ENCODE measurements around the gene CIPC.

Gene CIPC

GRCh38 chr14:77130386-77130785 lies 32.3 kb downstream of the CIPC start:
- DNase-seq: no peak

DNA sequence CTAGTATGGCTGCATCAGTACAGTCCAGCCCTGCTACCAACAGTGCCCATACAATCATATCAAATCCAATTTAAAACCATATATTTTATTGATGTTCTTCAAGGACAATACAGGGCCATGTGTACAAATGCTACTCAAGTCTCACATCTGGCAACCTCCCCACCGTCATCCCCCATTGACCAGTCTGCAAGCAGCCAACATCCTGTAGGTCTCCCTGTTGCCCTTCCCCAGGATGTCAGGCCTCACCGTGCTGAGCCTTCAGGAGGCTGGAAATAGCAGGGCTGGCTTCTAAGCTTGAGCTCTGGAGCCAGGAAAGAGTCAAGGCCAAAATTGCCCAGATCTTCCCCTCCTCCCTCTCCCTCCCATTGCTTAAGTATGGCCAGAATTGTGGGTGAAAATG lies 33.1 kb downstream of the CIPC start:
- DNase-seq: no peak

DNA sequence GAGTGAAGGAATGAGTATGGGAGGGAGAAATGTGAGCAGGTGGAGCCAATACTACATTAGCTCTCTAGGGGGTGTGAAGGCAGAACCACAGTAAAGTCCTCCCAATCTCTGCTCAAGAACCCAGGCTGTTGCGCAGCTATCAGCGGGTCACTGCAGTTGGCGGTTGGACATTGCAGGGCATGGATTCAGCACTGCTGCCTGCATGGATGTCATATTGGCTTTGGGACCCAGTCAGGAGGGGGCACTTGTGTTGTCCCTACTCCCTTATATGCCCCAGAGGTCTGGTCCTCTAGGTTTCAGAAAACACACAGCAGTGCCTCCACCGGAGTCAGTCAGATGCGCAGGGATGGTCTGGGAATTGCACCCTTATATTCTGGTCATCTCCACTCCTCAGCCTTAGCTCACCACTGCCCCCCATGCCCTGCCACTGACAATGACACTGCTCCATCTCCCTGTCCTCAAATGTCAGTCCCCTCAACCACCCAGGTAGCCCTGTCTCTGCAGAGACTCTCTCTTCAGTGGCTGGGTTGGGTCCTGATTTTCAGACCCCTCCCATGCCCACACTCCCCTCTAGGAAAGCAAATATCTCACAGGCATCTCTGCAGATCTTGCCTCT lies 33.9 kb downstream of the CIPC start:
- DNase-seq: no peak

DNA sequence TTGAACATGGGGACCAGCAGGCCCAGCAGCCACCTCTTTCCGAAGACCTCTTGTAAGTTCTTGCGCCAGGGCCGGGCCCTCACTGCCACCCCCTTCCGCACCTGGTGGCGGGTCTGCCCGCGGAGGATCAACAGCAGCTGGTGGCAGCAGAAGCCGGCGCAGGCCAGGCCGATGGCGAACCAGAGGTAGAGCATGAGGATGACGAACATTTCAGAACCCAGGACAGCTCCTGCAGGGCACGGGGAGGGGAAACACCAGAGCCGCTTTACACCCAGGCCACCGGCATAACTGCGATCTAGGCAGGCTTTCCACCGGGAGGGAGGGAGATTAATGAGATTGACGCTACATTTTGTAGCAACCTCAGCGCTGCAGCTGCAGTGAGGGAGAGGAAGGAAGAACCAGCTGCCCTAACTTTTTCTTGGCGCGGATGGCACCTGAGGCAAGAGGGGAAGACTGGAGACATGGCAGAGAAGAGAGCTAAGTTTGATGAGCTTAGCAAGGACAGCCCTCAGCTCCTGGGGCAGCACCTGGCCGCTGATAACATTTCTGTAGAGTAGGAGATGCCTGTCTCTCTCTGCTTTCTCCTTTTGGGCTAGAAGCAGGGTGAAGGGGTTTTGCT lies 35.8 kb downstream of the CIPC start:
- DNase-seq: peak; percentile 50

DNA sequence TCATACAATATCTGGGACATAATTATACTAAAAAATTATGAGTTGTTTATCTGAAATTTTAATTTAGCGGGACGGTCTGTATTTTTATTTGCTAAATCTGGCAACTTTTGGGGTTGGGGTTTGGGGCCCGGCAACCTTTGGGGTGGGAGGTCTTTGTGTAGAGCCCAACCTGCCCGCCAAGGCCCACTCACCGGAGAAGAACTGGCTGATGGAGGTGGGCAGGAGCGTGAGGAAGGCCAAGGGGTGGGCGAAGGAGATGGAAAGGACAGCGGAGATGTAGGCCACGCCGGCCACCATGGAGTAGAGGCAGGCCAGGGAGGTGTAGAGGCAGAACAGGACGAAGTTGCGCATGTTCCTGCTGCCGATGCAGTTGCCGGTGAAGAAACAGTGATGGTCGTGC lies 41.0 kb downstream of the CIPC start:
- DNase-seq: no peak

GRCh38 chr14:77139540-77140358 lies 41.7 kb downstream of the CIPC start:
- no peak for DNase-seq

DNA sequence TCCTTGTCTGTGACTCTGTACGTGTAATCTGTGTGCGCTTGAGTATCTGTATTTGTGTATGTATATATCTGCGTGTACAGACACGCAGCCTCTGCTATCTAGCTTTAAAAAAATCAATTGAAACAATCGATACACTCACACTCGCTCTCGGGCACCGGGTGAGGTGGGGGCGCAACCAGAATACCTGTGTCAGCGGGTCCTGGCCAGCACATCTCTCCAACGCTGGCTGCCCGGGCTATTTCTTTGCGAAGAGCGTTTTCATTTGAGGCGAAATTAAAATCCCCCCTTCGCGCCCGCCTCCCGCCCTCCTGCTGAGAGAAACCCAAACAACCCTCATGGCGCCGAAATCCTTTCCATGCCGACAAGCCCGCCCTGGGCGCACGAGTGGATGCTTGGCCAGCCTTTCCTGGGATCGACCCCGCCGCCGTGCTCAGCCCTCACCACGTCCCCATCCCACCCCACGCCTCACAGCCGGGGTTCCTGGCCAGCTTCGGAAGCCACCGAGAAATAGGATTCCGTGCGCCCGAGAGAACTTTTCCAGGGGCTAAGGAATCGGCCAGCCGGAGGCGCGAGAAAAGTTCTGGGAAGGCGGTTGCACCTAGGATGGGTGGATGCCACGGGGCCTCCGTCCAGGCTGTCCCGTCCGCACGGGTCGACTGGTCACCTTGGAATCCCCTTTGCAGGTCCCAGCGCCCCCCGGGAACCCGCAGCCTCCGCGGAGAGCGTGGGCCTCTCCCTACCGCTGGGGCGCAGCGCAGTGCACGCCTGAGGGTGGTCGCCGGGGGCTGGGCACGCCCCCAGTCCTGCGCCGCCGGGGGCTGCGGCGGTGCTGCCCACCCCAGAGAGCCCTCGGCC lies 42.5 kb downstream of the CIPC start:
- DNase-seq: no peak

GRCh38 chr14:77141214-77142004 lies 43.4 kb downstream of the CIPC start, which contains the start of gene ZDHHC22:
TSS of gene ZDHHC22 (minus strand) at chr14:77141791. CDS start at chr14:77139738, 2,053 bp downstream.
- no peak for DNase-seq

DNA sequence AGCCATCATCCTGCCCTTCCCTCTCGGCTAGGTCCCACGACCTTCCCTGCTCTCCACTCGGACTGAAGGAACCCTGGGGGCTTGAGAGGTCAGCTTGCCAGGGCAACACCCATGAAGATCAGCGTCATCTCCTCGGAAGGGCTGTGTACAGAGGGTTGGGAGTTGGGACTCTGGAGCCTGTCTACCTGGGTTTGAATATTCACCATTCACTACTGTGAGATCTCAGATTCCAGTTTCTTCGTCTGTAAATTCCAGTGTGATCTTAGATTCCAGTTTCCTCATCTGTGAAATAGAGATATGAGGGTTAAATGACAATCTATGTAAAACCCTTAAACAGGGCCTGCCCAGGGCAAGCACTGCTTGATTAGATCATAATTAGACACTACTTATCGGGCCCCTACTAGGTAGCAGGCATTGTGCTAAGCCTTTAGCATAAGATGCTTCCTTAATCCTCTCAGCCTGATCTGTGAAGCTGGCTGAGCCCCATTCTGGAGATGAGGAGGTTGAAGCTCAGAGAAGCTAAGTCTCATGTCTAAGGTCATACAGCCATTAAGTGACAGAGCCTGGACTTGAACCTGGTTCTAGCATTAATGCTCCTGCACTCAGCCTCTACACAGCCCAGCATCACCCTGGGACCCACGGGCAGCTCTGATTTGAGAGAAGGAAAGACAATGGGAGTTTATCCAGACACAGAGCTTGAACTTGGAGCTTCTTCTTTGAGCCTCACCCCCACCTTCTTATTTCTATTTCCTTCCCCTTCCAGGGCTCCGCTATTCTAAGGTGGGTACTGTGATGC lies 44.1 kb downstream of the CIPC start:
- no peak for DNase-seq

DNA sequence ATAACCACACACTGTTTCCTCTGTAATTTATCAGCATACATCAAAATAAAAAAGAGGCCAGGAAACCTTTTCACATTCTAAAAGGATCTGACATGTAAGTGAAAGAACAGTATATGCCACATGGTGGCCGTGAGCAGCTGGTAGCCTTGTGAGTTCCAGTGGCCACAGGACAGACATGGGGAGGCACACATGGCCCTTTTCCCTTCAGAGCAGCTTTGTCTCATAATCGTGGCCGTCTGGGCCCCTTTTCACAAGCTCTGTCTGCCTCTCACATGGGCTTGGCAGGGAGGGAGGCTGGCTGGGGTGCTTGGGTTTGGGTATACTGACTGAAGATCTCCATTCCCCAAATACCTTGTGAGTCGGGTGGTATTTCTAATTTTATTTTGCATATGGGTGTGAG lies 45.0 kb downstream of the CIPC start:
- DNase-seq: no peak

- DNase-seq: no peak
Observed at GRCh38 chr14:77144412-77145115, 46.5 kb downstream of the CIPC start.

DNA sequence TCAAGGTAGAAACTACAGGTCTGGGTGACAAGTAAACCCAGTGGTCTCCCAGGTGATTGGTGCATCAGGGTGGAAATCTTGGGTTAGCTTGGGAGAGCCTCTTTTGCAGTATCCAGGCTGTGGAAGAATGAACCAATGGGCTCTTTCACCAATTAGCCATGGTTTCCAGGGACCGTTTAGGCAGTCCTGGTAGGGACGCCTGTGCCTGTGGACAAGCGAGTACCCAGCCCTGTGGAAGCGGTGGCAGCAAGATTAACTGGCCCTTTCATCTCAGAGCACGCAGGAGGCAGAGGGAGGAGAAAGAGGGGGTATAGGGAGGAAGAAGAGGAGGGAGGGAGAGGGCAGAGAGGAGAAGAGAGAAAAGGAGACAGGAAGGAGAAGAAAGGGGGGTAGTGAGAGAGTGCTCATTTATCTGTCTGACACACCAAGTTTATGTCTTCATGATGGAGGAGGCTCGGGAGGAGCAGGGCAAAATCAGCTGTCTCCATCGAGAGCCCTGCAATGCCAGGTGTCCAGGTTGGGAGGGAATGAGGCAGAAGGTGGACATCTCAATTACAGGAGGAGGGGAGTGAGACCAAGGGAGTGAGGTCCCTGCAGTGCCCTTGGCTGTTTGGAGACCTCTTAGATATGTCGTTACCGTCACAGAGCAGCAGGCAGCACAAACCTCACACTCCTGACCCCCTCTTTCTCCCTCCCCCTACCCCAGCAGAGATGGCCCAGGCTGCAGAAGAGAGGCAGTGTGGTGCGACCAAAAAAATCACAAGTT lies 48.1 kb downstream of the CIPC start:
- DNase-seq: no peak

- DNase-seq: no peak
Observed at GRCh38 chr14:77148510-77149231, 50.6 kb downstream of the CIPC start.

DNA sequence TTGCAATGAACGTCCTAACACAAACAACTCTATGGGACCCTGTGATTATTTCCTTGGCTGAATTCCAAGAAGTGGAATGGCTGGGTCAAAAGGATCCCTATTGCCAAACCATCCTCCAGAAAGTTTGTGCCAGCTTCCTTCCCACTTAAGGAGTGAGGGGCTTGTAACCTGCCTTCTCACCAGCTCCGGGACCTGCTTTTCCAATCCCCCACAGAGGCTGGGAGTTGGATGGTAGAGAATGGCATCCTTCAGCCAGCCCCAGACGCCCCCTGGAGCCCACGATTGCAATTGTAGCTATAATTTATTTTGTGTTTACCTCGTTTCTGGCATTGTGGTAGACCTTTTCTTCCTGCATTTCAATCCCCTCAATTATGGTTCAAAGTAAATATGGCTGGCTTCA lies 53.2 kb downstream of the CIPC start:
- no peak for DNase-seq

DNA sequence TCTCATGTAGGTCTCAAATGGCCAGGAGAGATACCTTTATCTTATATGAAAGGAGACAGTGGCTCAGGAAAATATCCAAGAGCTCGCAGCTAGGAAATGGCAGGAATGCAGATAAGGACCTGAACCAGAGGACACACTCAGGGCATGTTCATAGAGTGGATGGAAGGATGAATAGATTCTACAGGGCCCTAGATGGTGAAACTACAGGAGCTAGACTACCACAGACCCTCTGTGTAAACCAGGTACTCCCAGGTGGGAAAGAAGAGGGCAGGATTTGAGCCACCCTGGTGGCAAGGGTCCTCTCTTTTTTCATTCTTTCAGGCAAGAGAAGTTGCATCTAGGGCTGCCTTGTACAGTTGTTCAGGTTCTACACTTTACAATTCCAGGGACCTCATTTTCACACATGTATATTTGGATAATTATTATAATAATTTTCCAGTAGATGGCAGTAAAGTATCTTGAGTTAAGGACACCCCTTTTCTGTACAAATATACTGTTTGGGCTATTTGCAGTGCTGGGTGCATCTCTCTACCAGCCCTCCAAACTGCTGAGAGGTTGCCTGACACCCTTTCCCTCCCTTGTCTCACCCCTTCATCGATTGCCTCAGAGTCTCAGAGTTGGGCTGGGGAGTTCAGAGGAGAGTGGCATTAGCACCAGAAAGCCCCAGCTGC lies 54.0 kb downstream of the CIPC start:
- no peak for DNase-seq

DNA sequence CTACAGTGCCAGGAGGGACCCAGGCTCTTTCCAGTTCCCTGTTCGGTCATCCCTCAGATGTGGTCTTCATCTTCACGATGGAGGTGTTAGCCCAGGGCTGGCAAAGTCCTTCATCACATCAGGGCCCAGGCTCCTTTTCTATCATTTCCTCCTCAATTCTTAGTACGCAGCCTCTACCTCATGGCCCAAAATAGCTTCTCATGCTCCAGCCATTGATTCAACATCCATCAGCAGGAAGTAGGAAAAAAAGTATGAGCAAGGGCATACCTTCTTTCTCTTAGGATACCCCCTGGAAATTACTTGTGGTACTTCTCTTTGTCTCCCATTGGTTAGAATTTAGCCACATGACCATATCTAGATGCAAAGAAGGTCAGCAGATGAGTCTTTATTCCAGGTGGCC lies 55.7 kb downstream of the CIPC start:
- DNase-seq: no peak

- DNase-seq: no peak
Observed at GRCh38 chr14:77154421-77154820, 56.4 kb downstream of the CIPC start.

GRCh38 chr14:77155083-77155482 lies 57.0 kb downstream of the CIPC start:
- no peak for DNase-seq

- DNase-seq: no peak
Observed at GRCh38 chr14:77157740-77158139, 59.7 kb downstream of the CIPC start.

All from NCI-H226 (cell line).